Neural cell (in vitro differentiated cells): ENCODE results near the gene ZNF621. TPM values are rescaled to one million over a fixed set of nuclear protein-coding genes. Genes with fewer than 3 reads are reported as not detected.

ENCODE experiments used
- H2AFZ ChIP-seq: fragments of 200-600, 300-800 bp; sonication (generic), shearing (Covaris generic); 2 replicates; pipeline ENCODE4 v1.6.0; 2014; ENCODE audit warnings: low read depth, mild to moderate bottlenecking, antibody characterized with exemption, low read length, moderate library complexity
- H3F3A ChIP-seq: fragments of 200-600 bp; shearing (Covaris generic); 2 replicates; pipeline ENCODE4 v1.6.1; 2016; ENCODE audit warnings: mild to moderate bottlenecking, moderate library complexity, mixed read lengths, antibody characterized with exemption, low read length; ENCODE audit not compliant: insufficient read depth, poor library complexity, severe bottlenecking
- H3K27ac ChIP-seq: fragments of 200-600, 300-800 bp; sonication (generic), shearing (Covaris generic); 2 replicates; pipeline ENCODE4 v1.5.1; 2014; ENCODE audit warnings: mild to moderate bottlenecking, low read length, moderate library complexity
- H3K27me3 ChIP-seq: fragments of 300-800, 200-600 bp; sonication (generic), shearing (Covaris generic); 2 replicates; pipeline ENCODE4 v1.6.0; 2014; ENCODE audit warnings: mild to moderate bottlenecking, low read depth, low read length, moderate library complexity; ENCODE audit not compliant: insufficient read depth
- H3K36me3 ChIP-seq: fragments of 300-800, 200-600 bp; sonication (generic), shearing (Covaris generic); 2 replicates; pipeline ENCODE4 v1.5.1; 2014; ENCODE audit warnings: mild to moderate bottlenecking, antibody characterized with exemption, low read length, moderate library complexity; ENCODE audit not compliant: insufficient read depth
- H3K4me2 ChIP-seq: fragments of 300-800, 200-600 bp; sonication (generic), shearing (Covaris generic); 2 replicates; pipeline ENCODE4 v1.6.0; 2014; ENCODE audit warnings: mild to moderate bottlenecking, low read length
- H3K4me3 ChIP-seq: fragments of 300-800, 200-600 bp; sonication (generic), shearing (Covaris generic); 2 replicates; pipeline ENCODE4 v1.5.1; 2014; ENCODE audit warnings: mild to moderate bottlenecking, low read length, moderate library complexity
- H3K79me2 ChIP-seq: fragments of 200-600 bp; shearing (Covaris generic); replicated peaks from 2 replicates; pipeline ENCODE4 v1.6.0; 2014; ENCODE audit warnings: mild to moderate bottlenecking, low read length, moderate library complexity; ENCODE audit not compliant: insufficient read depth
- H3K9ac ChIP-seq: fragments of 300-800, 200-600 bp; sonication (generic), shearing (Covaris generic); 2 replicates; pipeline ENCODE4 v1.6.1; 2016; ENCODE audit warnings: mild to moderate bottlenecking, low read length, mixed read lengths
- H3K9me2 ChIP-seq: fragments of 200-600 bp; shearing (Covaris generic); 2 replicates; pipeline ENCODE4 v1.6.1; 2016; ENCODE audit warnings: mild to moderate bottlenecking, low read length, mixed read lengths; ENCODE audit not compliant: insufficient read depth
- H3K9me3 ChIP-seq: fragments of 200-600, 300-800 bp; sonication (generic), shearing (Covaris generic); 2 replicates; pipeline ENCODE4 v1.6.1; 2016; ENCODE audit warnings: mild to moderate bottlenecking, mixed run types, low read length, moderate library complexity, mixed read lengths
- H4K20me1 ChIP-seq: fragments of 200-600 bp; shearing (Covaris generic); 2 replicates; pipeline ENCODE4 v1.6.1; 2016; ENCODE audit warnings: mild to moderate bottlenecking, mixed run types; ENCODE audit not compliant: insufficient read depth
- EP300 ChIP-seq: fragments of 450-650 bp; conservative IDR thresholded peaks from 2 replicates; pipeline ENCODE4 v1.6.1; 2014; ENCODE audit warnings: antibody characterized with exemption, mild to moderate bottlenecking, moderate library complexity; ENCODE audit not compliant: poor library complexity, severe bottlenecking
- EZH2 ChIP-seq: fragments of 200-600, 300-800 bp; shearing (Covaris generic), sonication (generic); IDR thresholded peaks from 2 replicates; pipeline ENCODE4 v1.6.1; 2014; ENCODE audit warnings: antibody characterized with exemption, low read length, borderline replicate concordance, mild to moderate bottlenecking; ENCODE audit not compliant: insufficient read depth, poor library complexity, severe bottlenecking
- MXI1 ChIP-seq: fragments of 450-650 bp; conservative IDR thresholded peaks from 2 replicates; pipeline ENCODE4 v1.6.1; 2014; ENCODE audit warnings: antibody characterized with exemption, mild to moderate bottlenecking; ENCODE audit not compliant: poor library complexity, severe bottlenecking
- POLR2AphosphoS5 ChIP-seq: IDR thresholded peaks from 2 replicates; pipeline ENCODE4 v1.6.1; 2012
- RAD21 ChIP-seq: fragments of 450-650 bp; conservative IDR thresholded peaks from 2 replicates; pipeline ENCODE4 v1.6.1; 2014; ENCODE audit warnings: antibody characterized with exemption, mild to moderate bottlenecking, moderate library complexity
- SMC3 ChIP-seq: fragments of 450-650 bp; conservative IDR thresholded peaks from 2 replicates; pipeline ENCODE4 v1.6.1; 2014; ENCODE audit warnings: antibody characterized with exemption, mild to moderate bottlenecking, moderate library complexity; ENCODE audit not compliant: poor library complexity
- TAF1 ChIP-seq: IDR thresholded peaks from 2 replicates; pipeline ENCODE4 v1.6.1; 2012; ENCODE audit warnings: low read depth
- polyA plus RNA-seq: library from polyadenylated mRNA; depleted of rRNA; stranded (reverse); fragments of >200 nt; gene quantifications from 2 replicates; pipeline ENCODE4 v1.2.3, GENCODE V29; 2014
- TF ChIP-seq, protein P1 (sequence below): IDR thresholded peaks from 2 replicates; pipeline ENCODE4 v1.6.1; 2012; ENCODE audit warnings: borderline replicate concordance
- TF ChIP-seq, protein P2 (sequence below): fragments of 450-650 bp; IDR thresholded peaks from 2 replicates; pipeline ENCODE4 v1.5.1; 2014; ENCODE audit warnings: antibody characterized with exemption, mild to moderate bottlenecking, moderate library complexity; ENCODE audit not compliant: poor library complexity, severe bottlenecking

Gene ZNF621
- polyA plus RNA-seq, 1 donor from 2014 or later: 8.1 TPM

DNA sequence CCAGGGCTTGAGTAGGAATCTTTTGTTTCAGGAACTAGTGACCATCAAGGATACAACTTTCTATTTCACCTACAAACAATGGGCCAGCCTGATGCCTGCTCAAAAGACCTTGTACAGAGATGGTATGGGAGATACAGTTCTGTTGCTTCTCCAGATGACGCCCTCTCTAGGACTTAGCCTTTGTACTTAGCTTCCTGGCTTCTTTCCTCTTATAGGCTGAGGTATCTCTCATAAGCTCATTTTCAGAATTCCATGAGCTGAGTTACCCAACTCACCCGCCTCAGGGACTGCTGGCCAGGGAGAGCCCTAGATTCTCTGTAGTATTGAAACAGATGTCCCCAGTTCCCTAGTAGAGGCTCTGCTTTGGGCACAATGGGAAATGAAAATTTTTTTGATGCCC is 27.5 kb upstream of the ZNF621 start:
- Histone ChIP-seq H3K4me2 (no peak overlapping the region), H3K79me2 (no peaks in the 10 kb centered on the region), H3K27ac (no peak overlapping the region), H3K36me3 (no peaks in the 10 kb centered on the region), H3K27me3 (no peaks in the 10 kb centered on the region), H2AFZ (no peak overlapping the region), H4K20me1 (no peaks in the 10 kb centered on the region), H3F3A (no peaks in the 10 kb centered on the region), H3K4me3 (no peak overlapping the region), H3K9me3 (no peaks in the 10 kb centered on the region), H3K9ac (no peak overlapping the region), H3K9me2 (no peaks in the 10 kb centered on the region)
- TF ChIP-seq EZH2: no peak
- no peak for TF ChIP-seq POLR2AphosphoS5
- TF ChIP-seq, protein P1, sequence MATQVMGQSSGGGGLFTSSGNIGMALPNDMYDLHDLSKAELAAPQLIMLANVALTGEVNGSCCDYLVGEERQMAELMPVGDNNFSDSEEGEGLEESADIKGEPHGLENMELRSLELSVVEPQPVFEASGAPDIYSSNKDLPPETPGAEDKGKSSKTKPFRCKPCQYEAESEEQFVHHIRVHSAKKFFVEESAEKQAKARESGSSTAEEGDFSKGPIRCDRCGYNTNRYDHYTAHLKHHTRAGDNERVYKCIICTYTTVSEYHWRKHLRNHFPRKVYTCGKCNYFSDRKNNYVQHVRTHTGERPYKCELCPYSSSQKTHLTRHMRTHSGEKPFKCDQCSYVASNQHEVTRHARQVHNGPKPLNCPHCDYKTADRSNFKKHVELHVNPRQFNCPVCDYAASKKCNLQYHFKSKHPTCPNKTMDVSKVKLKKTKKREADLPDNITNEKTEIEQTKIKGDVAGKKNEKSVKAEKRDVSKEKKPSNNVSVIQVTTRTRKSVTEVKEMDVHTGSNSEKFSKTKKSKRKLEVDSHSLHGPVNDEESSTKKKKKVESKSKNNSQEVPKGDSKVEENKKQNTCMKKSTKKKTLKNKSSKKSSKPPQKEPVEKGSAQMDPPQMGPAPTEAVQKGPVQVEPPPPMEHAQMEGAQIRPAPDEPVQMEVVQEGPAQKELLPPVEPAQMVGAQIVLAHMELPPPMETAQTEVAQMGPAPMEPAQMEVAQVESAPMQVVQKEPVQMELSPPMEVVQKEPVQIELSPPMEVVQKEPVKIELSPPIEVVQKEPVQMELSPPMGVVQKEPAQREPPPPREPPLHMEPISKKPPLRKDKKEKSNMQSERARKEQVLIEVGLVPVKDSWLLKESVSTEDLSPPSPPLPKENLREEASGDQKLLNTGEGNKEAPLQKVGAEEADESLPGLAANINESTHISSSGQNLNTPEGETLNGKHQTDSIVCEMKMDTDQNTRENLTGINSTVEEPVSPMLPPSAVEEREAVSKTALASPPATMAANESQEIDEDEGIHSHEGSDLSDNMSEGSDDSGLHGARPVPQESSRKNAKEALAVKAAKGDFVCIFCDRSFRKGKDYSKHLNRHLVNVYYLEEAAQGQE: no peak
- TF ChIP-seq SMC3: no peak
- no peak for TF ChIP-seq RAD21
- no peak for TF ChIP-seq TAF1
- no peak for TF ChIP-seq MXI1
- TF ChIP-seq, protein P2, sequence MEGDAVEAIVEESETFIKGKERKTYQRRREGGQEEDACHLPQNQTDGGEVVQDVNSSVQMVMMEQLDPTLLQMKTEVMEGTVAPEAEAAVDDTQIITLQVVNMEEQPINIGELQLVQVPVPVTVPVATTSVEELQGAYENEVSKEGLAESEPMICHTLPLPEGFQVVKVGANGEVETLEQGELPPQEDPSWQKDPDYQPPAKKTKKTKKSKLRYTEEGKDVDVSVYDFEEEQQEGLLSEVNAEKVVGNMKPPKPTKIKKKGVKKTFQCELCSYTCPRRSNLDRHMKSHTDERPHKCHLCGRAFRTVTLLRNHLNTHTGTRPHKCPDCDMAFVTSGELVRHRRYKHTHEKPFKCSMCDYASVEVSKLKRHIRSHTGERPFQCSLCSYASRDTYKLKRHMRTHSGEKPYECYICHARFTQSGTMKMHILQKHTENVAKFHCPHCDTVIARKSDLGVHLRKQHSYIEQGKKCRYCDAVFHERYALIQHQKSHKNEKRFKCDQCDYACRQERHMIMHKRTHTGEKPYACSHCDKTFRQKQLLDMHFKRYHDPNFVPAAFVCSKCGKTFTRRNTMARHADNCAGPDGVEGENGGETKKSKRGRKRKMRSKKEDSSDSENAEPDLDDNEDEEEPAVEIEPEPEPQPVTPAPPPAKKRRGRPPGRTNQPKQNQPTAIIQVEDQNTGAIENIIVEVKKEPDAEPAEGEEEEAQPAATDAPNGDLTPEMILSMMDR: no peak
- no peak for TF ChIP-seq EP300

DNA sequence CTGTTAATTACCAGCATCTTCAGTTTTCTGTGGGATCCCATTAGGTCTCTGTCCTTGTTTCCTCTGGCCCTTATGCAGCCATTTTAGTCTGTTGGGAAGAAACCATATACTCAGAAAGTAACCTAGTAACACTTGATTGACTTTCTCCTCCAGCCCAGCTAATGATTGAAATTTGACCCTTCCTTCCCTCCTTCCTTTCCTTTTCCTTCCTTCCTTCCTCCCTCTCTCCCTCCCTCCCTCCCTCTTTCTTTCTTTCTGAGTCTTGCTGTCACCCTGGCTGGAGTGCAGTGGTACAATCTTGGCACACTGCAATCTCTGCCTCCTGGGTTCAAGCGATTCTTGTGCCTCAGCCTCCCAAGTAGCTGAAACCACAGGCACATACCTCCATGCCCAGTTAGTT is 24.8 kb upstream of the ZNF621 start:
- H3F3A ChIP-seq: no peaks in the 10 kb centered on the region
- no peaks in the 10 kb centered on the region for H3K9me2 ChIP-seq
- H3K9me3 ChIP-seq: no peaks in the 10 kb centered on the region
- H3K36me3 ChIP-seq: no peaks in the 10 kb centered on the region
- no peak overlapping the region for H3K9ac ChIP-seq
- no peaks in the 10 kb centered on the region for H3K27me3 ChIP-seq
- H3K79me2 ChIP-seq: no peaks in the 10 kb centered on the region
- no peak overlapping the region for H3K27ac ChIP-seq
- H3K4me2 ChIP-seq: no peak overlapping the region
- TF ChIP-seq TAF1 (no peak), RAD21 (no peak), POLR2AphosphoS5 (no peak), SMC3 (no peak), MXI1 (no peak), EZH2 (no peak), EP300 (no peak)
- TF ChIP-seq, protein P2: no peak
- TF ChIP-seq, protein P1: no peak
- H2AFZ ChIP-seq: no peak overlapping the region
- no peak overlapping the region for H3K4me3 ChIP-seq
- no peaks in the 10 kb centered on the region for H4K20me1 ChIP-seq
